C4-2B (cell line): Measurements from ENCODE around the gene FAM20A.

Source experiments
- ZFX ChIP-seq: fragments of 450-650 bp; IDR thresholded peaks from 2 replicates; pipeline ENCODE4 v1.6.1; 2017
- TF ChIP-seq, protein P1 (sequence below): fragments of 450-650 bp; conservative IDR thresholded peaks from 2 replicates; pipeline ENCODE4 v1.5.1; 2017; ENCODE audit warnings: mild to moderate bottlenecking

- TF ChIP-seq, protein P1, sequence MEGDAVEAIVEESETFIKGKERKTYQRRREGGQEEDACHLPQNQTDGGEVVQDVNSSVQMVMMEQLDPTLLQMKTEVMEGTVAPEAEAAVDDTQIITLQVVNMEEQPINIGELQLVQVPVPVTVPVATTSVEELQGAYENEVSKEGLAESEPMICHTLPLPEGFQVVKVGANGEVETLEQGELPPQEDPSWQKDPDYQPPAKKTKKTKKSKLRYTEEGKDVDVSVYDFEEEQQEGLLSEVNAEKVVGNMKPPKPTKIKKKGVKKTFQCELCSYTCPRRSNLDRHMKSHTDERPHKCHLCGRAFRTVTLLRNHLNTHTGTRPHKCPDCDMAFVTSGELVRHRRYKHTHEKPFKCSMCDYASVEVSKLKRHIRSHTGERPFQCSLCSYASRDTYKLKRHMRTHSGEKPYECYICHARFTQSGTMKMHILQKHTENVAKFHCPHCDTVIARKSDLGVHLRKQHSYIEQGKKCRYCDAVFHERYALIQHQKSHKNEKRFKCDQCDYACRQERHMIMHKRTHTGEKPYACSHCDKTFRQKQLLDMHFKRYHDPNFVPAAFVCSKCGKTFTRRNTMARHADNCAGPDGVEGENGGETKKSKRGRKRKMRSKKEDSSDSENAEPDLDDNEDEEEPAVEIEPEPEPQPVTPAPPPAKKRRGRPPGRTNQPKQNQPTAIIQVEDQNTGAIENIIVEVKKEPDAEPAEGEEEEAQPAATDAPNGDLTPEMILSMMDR, result no peak
- TF ChIP-seq ZFX, result no peak
These were observed 81.3 kb downstream of the FAM20A start for GRCh38 chr17:68519911-68520310.
